ENCODE results near the gene PLCH1.

The PLCH1 gene

GRCh38 chr3:155495387-155495786, 249.5 kb downstream of the PLCH1 start:
- no peak for DNase-seq (ENCODE audit: low read depth)
- TF ChIP-seq, protein P1, sequence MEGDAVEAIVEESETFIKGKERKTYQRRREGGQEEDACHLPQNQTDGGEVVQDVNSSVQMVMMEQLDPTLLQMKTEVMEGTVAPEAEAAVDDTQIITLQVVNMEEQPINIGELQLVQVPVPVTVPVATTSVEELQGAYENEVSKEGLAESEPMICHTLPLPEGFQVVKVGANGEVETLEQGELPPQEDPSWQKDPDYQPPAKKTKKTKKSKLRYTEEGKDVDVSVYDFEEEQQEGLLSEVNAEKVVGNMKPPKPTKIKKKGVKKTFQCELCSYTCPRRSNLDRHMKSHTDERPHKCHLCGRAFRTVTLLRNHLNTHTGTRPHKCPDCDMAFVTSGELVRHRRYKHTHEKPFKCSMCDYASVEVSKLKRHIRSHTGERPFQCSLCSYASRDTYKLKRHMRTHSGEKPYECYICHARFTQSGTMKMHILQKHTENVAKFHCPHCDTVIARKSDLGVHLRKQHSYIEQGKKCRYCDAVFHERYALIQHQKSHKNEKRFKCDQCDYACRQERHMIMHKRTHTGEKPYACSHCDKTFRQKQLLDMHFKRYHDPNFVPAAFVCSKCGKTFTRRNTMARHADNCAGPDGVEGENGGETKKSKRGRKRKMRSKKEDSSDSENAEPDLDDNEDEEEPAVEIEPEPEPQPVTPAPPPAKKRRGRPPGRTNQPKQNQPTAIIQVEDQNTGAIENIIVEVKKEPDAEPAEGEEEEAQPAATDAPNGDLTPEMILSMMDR (IDR thresholded peaks at IDR 0.05; ENCODE audit: insufficient read depth, low read depth, low read length, missing control alignments): no peak
- H3K4me3 ChIP-seq (ENCODE audit: low read length): no peak overlapping the region

DNA sequence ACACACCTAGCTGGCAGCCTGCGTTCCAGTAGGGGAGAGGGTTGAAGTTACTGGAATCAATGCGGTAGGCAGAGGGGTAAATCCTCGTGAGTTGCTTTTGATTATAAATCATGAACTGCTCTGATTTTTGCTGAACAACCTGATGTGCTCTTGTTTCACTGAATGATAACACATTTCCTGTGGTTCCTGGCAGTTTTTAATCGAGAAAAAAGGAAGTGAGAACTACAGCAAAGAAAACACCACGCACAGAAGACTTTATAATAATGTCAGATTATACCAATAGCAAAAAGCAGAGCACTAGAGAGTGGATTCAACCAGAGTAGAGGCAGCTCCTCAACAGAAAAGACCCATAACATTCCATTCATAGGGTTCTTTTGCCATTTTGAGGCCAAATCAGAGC, 250.5 kb downstream of the PLCH1 start:
- no peak for DNase-seq (ENCODE audit: low read depth)
- H3K4me3 ChIP-seq (ENCODE audit: low read length): no peak overlapping the region

DNA sequence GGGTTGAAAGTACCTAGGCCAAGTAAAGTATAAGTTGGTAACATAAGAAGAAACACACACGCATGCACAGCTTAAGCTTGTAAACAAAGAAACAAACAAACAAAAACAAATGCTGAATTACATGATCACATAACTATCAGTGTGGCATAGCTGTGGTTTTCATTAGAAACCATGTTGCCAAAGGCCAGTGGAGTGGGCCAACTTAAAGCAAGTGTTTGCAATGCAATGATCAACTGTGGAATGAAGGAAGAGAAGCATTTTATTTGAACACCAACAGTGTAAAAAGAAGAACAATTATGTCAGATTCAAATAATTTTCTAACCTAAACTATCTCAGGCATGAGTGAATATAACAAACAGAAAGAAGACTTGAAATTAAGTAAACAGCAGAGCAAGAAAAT, 252.0 kb downstream of the PLCH1 start:
- TF ChIP-seq, protein P1 (IDR thresholded peaks at IDR 0.05; ENCODE audit: insufficient read depth, low read depth, low read length, missing control alignments): no peak
- H3K4me3 ChIP-seq (ENCODE audit: low read length): no peak overlapping the region
- no peak for DNase-seq (ENCODE audit: low read depth)

More for the DNA sequence above, 250.5 kb downstream of the PLCH1 start:
- TF ChIP-seq, protein P1 (IDR thresholded peaks at IDR 0.05; ENCODE audit: insufficient read depth, low read depth, low read length, missing control alignments): no peak

- TF ChIP-seq, protein P1 (IDR thresholded peaks at IDR 0.05; ENCODE audit: insufficient read depth, low read depth, low read length, missing control alignments): no peak
- no peak overlapping the region for H3K4me3 ChIP-seq (ENCODE audit: low read length)
- no peak for DNase-seq (ENCODE audit: low read depth)
Measured at GRCh38 chr3:155491696-155492095, 253.2 kb downstream of the PLCH1 start.

DNA sequence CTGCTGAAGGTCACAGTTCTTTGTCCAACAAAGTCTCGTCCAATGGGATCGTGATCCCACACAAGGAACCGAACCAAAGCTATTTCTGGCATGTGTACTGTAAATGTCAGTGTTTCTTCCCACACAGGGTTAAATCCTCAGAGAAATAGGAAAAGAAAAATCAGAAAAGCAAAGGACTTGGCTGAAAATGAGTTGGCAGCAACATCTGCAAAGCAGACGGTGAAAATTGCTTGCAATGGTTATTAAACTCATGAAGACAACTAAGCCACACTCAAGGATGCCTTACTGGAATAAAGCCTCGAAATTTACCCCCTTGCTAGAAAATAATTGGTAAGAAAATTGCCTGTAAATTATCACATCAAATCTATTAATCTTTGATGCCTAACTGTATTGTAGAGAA, 256.2 kb downstream of the PLCH1 start:
- H3K4me3 ChIP-seq (ENCODE audit: low read length): no peak overlapping the region
- TF ChIP-seq, protein P1 (IDR thresholded peaks at IDR 0.05; ENCODE audit: insufficient read depth, low read depth, low read length, missing control alignments): no peak
- DNase-seq (ENCODE audit: low read depth): no peak

DNA sequence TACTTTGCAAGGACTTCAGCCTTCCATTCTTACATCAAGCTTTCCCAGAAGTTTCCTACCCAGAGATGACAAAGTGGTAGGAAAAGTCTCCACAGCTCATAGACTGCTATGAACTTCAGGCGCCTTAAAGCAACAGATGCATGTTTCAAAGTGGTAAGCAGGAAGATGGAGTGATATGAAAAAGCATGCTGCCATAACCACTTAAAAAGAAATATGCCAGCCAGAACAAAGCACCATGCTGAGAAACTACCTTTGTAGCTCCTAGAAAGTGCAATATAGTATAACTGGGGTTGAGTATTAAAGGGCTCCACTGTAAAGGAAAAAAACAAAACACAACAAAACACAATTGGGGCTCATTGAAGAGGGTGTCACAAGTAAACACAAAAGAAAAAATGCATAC, 259.0 kb downstream of the PLCH1 start:
- H3K4me3 ChIP-seq (ENCODE audit: low read length): no peak overlapping the region
- TF ChIP-seq, protein P1 (IDR thresholded peaks at IDR 0.05; ENCODE audit: insufficient read depth, low read depth, low read length, missing control alignments): no peak
- no peak for DNase-seq (ENCODE audit: low read depth)

- DNase-seq (ENCODE audit: low read depth): no peak
- H3K4me3 ChIP-seq (ENCODE audit: low read length): no peak overlapping the region
- TF ChIP-seq, protein P1 (IDR thresholded peaks at IDR 0.05; ENCODE audit: insufficient read depth, low read depth, low read length, missing control alignments): no peak
Measured at GRCh38 chr3:155481591-155481990, 263.3 kb downstream of the PLCH1 start.

All from epithelial cell of esophagus (primary cell).